NCI-H187 (cell line): Measurements from ENCODE around the gene TMCO4.

Experiments
- DNase-seq, 2 experiments: peaks; one replicate each; lab custom pipeline; 2025; lab: John Stamatoyannopoulos, UW

Gene TMCO4

DNA sequence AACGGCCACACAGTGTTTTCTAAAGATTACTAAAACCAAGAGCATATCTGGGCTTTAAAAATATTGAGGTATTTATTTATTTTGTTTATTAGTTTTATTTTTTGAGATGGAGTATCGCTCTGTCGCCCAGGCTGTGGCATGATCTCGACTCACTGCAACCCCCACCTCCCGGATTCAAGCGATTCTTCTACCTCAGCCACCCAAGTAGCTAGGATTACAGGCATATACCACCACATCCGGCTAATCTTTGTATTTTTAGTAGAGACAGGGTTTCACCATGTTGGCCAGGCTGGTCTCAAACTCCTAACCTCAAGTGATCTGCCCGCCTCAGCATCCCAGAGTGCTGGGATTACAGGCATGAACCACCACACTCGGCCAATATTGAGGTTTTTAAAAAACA is 23.9 kb downstream of the TMCO4 start:
- DNase-seq, result no peak

DNA sequence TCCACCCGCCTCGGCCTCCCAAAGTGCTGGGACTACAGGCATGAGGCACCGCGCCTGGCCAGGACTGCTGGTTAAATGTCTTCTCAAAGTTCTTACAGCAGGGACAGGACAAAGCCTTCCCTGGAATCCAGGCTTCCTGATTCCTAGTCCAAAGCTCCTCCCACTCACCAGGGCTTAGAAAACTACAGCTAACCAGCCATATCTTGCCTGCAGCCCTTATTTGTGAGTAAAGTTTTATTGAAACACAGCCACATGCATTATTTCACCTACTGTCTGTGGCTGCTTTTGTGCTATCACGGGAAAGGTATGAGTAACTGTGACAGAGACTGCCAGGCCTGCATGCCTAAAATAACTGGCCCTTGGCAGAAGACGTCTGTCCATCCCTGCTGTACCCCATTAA is 24.4 kb downstream of the TMCO4 start:
- no peak for DNase-seq

DNA sequence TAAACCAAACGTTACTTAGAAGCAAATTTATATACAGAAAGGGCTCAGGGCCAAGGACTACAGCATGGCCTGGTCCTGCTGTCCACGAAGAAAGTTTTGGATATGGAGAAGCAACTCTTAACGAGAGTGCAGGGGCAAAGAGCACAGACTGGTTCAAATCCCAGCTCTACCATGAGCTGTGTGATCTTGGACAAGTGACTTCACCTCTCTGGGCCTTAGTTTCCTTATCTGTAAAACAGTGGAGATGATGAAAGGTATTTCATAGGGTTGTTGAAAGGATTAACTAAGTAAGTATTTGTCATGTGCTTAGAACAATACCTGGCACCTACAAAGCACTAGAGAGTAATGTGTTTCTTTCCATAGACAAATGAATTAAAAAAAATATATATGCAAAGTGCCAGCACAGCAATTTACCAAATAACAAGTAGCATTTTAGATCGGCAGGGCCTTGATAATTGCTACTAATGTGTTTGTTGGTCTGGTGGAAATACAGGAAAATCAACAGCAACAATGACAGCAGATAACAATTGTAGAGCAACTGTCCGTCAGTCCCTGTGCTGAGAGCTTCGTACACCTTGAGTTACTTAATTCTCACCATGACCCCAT is 25.4 kb downstream of the TMCO4 start:
- no peak for DNase-seq

DNA sequence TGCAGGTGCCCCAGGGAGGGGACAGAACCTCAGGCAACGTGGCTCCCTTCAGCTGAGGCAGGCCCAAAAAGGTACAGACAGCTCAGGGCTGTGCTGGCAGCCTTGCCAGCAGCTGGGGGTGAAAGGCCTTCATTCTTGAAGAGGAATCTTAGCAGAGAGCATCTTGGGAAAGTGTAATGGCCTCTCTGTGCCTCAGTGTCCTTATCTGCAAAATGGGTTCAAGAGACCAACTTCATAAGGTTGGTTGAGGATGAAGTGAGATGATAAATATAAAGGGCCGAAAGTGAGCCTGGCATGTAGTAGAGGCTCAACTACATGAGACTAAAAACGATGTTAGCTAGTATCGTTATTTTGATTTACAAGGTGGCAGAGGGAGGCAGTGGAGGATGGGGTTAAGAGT is 26.2 kb downstream of the TMCO4 start:
- no peak for DNase-seq

DNA sequence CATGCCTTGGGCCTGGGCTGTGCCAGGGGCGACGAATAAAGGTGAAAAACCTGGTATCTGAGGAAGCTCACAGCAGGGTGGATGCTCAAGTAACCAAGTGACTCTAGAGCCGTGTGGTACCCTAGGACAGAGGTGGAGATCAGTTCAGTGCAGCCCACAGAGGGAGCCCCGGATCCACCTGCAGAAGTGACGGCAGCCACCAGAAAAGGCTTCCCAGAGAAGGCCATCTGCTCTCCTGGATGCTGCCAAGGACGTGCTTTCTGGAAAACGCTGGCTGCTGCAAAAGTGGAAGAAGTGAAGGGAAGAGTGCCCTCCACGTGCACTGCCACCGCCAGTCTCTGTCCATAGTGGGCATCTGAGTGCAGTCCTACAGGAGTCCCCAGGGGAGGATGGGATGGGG is 27.7 kb downstream of the TMCO4 start:
- no peak for DNase-seq

DNA sequence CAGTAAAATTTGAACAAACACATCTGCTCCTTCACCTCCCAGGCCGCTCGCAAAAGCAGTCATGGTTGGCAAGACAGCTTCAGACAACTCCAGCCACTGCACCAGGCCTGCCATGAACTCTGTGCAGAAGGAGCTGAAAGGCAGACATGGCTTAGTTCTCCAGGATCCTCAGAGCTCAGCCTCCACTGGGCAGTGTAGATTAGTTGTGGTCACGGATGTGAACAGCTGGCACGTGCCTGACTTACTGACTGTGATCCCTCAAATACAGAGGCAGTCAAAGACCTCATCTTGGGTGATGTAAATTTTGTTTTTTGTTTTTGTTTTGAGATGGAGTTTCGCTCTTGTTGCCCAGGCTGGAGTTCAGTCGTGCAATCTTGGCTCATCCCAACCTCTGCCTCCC is 28.4 kb downstream of the TMCO4 start:
- no peak for DNase-seq

DNA sequence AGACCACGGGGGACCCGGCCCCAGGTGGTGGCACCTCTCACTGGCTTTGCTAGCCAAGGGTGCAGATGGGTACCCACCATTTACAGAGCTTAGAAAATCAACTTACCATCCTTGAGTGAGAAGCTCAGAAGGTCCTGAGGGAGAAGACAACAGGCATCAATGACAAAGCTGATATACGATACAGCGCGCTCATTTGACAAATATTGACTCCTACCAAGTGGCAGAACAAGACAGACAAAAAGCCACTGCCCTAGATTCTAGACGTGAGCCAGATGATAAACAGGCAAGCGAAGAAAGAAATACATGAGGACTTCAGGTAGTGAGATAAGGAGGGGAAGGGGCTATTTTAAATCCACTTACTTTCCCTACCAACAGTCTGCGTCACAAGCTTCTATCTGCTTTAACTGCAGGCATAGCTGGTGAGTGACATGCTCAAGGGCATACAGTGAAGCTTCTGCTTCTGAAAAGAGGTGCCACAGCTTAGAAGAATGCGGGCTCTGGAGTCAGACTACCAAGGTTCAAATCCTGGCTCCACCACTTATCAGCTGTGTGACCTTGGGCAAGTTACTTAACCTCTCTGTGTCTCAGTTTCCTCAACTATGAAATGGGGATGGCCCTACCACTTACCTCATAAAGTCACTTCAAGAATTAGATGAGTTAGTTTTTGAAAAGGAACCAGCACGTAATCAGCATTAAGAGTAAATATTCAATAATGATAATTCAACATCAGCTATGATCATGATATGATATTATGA is 29.1 kb downstream of the TMCO4 start:
- DNase-seq, result no peak

DNA sequence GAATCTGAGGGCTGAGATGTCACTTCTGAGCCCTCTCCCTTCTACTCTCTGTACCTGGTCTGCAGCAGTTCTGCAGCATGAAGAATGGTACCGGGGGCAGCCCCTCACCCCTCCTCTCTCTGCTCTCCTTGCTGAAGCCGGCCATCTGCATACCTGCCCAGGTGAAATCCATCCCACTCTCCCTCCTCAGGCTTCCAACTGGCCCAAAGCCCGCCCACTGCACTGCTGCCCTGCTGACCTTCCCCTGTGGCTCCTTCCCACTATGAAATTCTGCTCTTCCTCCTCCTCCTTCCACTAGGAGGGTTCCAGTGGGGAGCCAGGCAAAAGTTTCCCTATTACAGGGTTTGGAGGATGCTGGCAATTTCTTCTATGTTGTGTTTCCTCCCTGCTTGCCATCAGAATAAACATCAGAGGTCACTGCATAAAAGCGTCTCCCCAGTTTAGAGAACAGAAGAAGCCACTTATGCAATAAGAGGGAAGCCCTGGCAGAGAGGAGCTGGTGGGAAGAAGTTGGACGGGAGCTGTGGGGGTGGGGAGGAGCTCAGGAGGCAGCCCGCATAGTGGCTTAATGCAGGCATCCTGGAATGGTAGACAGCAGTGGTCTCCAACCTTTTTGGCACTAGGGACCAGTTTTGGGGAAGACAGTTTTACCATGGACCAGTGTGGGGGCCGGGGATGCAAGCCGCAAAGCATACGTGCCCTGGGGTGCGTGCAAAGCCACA is 30.3 kb downstream of the TMCO4 start:
- no peak for DNase-seq

DNA sequence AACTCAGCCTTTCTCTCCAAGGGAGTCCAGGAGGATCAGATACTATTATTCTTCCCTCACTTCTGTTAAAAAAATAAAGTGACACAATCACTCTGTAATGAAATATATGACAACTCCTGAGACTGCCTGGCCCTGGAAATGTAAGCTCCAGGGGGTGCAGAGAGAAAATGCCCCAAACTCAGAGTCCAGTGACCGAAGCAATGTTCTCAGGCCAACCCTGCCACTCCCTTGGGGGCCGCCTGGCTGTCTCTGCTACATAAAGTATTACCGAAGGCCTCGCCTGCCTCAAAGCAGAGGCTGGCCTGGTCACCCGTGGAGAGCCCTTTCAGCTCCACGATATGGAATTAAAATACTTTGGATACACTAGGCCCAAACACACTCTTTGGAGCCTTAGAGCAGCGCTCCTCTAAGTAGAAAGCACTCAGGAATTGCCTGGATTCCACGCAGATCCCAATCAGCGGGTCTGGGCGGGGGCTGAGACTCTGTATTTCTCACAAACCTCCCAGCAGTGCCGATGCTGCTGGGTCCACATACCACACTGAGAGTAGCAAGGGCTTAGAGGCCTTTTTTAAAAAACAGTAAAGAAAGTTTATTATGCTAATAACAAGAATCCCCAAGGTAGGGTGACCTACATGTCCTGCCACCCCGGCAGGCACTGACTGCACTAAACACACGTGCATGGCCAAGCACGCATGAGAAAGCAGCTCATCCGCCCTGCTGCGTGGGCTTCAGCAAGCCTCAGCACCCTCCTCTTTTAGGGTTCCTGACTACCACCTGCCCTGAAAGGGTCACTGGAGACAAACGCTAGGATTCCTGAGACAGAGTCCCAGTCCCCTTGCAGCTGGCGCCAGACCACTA is 31.1 kb downstream of the TMCO4 start:
- no peak for DNase-seq

DNA sequence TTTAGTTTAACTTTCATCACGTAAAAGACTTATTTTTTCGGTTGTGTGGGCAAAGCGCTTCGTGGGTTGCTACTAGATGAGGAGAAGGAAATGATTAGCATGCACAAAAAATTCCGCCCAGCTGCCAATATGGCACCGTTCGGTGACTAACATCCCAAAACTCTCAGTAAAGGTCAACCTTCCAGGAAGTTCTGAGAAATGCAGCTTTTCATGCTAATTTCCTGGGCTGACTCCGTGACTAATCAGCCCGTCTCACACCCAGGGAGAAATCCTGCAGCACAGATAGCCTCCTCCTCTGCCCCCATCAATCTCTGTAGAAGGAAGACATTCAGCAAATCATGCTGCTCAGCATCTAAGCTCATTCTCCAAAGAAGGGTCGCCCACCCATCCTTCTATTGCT is 34.1 kb downstream of the TMCO4 start:
- DNase-seq, result no peak

DNA sequence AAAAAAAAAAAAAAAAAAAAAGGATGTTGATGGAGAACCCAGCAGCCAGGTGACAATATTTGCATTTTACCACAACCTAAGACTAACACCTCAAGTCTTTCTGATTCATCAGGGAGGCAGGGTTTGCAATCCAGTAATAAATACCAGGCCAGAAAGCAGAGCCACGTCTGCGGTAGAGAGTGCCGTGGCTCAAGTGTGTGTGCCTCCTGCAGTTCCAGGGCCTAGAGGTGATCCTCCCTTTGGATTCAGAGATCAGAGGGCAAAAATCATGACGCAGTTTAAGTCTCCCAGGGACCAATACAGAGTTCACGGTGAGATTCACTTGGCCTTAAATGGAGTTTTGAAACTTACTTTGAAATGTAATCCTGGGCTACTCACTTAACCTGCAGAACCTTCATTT is 34.9 kb downstream of the TMCO4 start:
- no peak for DNase-seq

DNA sequence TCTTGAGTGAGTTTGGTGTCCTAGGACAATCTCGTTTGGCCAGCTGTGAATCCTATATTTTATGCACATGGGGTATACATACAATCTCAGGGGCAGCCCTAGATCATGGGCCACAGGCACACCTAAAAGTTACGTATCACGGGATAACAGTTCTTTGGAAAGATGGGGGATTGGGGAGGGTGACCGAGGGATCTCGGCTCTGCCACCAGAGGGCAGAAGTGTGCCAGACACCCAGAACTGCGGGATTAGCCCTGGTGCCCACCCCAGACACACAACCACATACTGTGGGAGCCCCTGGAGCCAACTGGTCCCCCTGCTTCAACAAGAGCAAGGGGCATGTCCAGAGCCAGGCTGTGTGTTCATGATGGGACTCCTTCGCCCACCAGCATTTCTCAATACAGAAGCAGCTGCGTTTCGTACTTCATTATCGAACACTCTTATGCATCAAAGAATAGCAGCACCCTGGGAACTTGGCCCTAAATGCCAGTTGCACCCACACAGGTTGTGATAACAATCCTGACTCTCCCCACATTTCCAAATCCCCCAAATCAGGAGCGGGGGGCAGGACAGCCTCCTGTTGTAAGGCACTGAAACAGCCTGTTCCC is 37.4 kb downstream of the TMCO4 start:
- peak in 1 of 2 experiments; percentile 22 for DNase-seq

DNA sequence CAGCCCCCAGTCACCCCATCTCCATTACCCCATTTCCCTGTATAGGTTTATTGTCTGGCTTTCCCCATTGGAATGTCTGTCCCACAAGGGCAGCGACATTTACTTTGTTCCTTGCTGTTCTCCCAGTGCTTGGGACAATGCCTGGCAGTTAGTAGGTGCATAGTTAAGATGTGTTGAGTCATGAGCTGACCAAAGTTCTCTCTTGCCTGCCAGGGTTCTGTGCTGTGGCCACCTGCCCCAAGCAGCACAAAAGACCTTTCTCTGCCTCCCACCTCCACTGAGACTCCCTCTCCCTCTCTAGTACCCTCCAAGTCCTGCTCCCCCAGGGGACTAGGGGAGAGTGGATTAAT is 40.0 kb downstream of the TMCO4 start:
- no peak for DNase-seq

DNA sequence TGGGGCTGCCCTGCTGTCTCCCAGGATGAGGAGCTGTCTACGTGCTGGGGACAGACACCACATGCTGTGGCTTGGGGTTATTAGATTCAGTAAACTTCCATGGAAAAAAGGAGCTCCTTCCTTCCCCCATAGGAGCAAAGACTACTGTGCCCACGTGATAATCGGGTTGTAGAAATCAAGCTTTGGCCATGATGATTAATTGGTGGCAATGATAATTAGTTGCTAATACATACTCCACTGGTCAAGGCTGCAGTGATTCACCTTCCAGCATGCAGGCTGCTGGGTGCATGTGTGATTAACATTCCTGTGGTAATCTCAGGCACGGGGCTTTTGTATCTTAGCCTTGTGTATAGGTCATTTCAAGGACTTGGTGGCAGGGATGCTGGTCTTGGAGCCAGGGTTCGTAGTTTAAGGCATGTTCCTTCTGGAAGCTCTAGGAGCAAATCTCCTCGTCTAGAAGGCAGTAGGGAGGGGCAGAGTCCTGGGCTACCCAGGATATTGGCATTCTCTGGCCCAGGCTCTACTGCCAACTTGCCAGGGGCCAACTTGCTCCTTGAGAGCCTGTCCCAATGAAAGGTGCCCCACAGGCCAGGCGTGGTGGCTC is 41.4 kb downstream of the TMCO4 start:
- DNase-seq, result no peak

DNA sequence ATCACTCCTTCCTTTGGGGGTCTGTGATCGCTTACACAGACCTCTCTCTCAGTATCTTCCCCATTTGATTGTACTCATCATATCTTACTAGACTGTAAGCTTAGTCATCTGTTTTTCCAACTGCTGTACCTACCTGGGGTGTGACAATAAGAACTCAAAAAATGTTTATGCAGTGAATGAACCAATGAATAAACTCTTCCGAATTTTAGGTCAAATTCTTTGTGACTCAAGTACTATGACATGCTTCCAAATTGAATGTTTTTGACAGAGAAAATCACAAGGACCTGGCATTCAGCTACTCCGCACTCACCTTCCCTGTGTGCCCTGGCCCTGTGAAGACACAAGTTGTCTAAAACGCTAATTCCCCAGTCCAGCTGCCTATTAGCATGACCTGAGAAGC is 42.1 kb downstream of the TMCO4 start:
- DNase-seq, result no peak

DNA sequence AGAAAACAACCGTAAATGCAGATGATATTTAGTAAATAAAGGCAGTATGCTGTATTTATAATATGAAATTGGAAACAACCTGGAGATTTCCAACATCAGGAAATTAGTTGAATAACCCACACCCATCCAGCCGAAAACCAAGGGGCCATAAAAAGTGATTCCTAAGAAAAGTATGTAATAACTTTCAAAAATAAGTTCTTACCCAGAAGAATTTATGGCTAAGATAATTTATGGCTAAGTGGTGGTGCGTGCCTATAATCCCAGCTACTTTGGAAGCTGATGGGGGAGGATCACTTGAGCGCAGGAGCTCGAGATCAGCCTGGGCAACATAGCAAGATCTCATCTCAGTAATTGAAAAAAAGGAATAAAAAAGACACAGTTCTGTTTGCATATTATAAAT is 43.2 kb downstream of the TMCO4 start:
- no peak for DNase-seq

DNA sequence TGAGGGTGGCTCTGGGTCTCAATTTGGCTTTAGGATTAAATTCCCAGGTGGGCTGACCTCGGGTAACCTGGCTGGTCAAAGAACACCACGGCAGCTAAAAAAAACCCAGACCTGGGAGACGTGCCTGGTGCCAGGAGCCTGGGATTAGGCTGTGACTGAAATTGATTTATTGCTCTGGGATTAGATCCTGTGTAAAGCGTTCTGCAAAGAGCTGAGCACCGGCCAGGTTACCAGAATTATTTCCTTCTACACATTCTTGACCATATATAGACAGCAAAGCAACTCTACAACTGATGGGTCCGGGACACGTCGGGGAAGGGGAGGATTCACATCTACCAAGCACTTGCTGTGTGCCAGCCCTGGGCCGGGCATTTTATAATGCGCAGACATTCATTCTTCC is 45.2 kb downstream of the TMCO4 start:
- no peak for DNase-seq

DNA sequence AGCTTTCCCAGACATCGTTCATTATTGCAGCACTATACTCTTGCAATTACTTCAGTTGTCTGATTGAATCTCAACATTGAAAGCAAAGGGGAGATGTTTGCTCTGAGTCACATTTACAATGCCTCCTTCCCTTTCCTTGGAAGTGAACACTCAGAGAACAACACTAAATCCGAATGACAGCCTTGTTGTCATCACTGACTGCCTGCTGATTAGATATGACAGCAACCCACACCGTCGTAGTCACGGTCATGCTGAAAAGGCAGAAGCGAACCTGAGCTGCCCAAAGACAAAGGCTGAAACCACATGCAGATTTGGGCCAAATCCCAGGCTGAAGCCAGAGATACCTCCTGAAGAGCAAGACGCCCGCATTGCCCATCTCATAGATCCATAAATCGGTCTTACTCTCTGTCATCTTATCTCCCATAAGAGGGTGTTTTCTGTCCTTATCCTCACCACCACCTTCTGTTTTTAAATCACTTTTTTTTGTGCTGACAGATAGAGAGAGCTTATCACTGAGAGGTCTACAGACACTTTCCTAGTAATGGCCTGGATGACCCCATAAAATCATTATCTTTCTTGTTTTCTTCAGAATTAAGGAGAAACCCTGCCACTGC is 47.5 kb downstream of the TMCO4 start:
- DNase-seq, result no peak

DNA sequence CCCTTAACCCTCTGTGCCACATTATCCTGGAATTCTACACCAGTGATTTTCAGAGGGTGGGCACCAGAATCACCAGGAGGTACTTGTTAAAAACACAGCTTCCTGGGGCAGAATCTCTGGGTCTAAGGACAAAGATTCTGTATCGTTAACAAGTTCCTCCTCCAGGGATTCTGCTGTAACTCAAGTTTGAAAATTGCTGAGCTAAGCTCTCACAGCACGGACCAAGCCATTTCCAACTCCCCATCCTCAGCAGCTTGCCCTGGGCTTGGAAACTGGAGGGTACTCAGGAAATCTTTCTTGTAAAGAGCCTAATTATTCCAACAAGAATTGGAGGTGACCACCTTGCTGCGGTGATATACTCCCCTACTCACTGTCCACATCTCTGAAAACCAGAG is 48.8 kb downstream of the TMCO4 start:
- DNase-seq, result no peak

DNA sequence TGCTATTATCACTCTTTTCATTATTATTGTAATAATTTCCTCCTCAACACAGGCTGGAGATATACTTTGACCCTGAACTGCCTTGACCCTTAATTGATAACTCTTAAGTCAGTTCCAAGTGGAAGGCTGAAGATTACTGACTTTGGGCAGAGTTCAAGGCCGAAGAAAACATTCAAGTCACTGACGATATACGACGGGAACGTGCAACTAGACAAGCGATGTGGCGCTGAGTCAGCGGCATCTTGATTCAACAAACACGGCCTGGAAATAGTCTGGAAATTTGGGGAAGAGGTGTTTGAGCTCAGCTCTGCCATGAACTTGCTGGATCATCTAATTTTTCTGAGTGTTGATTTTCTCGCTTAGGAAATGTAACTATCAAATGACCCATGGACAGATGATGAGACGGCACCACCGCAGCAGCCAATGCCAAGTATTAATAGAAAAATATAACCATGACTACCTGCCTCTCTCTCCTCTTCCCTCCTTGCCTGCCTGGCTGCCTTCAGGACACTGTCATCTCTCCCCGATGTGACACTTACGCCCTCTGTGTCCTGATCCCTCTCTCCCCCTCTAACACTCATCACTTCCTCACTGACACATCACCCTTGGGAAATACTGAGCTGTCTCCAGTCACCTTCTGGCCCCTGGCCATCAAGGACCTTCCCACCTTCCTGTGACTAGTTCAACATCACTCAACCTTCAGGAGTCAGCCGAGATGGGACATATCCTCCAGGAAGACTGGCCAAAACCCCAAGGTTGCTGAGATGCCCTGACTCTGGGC is 49.4 kb downstream of the TMCO4 start:
- DNase-seq, result no peak
